GM19463 (cell line): Measurements from ENCODE around the gene RABGAP1L.

Source experiments
- ATAC-seq: cut with Tn5 transposase; IDR thresholded peaks from one replicate; pipeline ENCODE4 v1.9.1; 2021; ENCODE audit warnings: mild to moderate bottlenecking, moderate library complexity; ENCODE audit not compliant: unreplicated experiment

RABGAP1L gene

GRCh38 chr1:174197088-174197487 lies 37.8 kb downstream of the RABGAP1L start:
- ATAC-seq: no peak

- no peak for ATAC-seq
Measured at GRCh38 chr1:174197547-174197946, 38.2 kb downstream of the RABGAP1L start.

GRCh38 chr1:174198202-174198601 lies 38.9 kb downstream of the RABGAP1L start:
- ATAC-seq: no peak

GRCh38 chr1:174200746-174201145 lies 41.4 kb downstream of the RABGAP1L start:
- no peak for ATAC-seq

- ATAC-seq: no peak
Measured at GRCh38 chr1:174204697-174205308, 45.5 kb downstream of the RABGAP1L start.

- ATAC-seq: no peak
Measured at GRCh38 chr1:174206148-174206836, 47.0 kb downstream of the RABGAP1L start.

- peak; percentile 96 for ATAC-seq
Measured at GRCh38 chr1:174209347-174210187, 50.2 kb downstream of the RABGAP1L start.

- no peak for ATAC-seq
Measured at GRCh38 chr1:174211486-174211885, 52.2 kb downstream of the RABGAP1L start.

- no peak for ATAC-seq
Measured at GRCh38 chr1:174215766-174216165, 56.4 kb downstream of the RABGAP1L start.

- ATAC-seq: no peak
Measured at GRCh38 chr1:174217248-174217647, 57.9 kb downstream of the RABGAP1L start.

- ATAC-seq: no peak
Measured at GRCh38 chr1:174217787-174218574, 58.7 kb downstream of the RABGAP1L start.

- ATAC-seq: no peak
Measured at GRCh38 chr1:174218983-174219382, 59.7 kb downstream of the RABGAP1L start.

GRCh38 chr1:174219606-174220370 lies 60.5 kb downstream of the RABGAP1L start:
- no peak for ATAC-seq

- ATAC-seq: no peak
Measured at GRCh38 chr1:174221681-174222080, 62.4 kb downstream of the RABGAP1L start.

- ATAC-seq: no peak
Measured at GRCh38 chr1:174222166-174222949, 63.0 kb downstream of the RABGAP1L start.

- no peak for ATAC-seq
Measured at GRCh38 chr1:174224641-174225040, 65.3 kb downstream of the RABGAP1L start.

- ATAC-seq: no peak
Measured at GRCh38 chr1:174225499-174226204, 66.3 kb downstream of the RABGAP1L start.

- no peak for ATAC-seq
Measured at GRCh38 chr1:174230399-174230798, 71.1 kb downstream of the RABGAP1L start.

- ATAC-seq: no peak
Measured at GRCh38 chr1:174232761-174233160, 73.4 kb downstream of the RABGAP1L start.
